NCI-H1436 (cell line): ENCODE data around the gene MDM1.

ENCODE experiments used
- DNase-seq: peaks from one replicate; lab custom pipeline; 2025; lab: John Stamatoyannopoulos, UW

The MDM1 gene

GRCh38 chr12:68356986-68357385 lies 24.8 kb upstream of the MDM1 start:
- no peak for DNase-seq

- DNase-seq, result peak; percentile 37
Observed at GRCh38 chr12:68356060-68356695, 24.0 kb upstream of the MDM1 start.

GRCh38 chr12:68354977-68355541 lies 22.9 kb upstream of the MDM1 start:
- no peak for DNase-seq

GRCh38 chr12:68352067-68352466 lies 19.9 kb upstream of the MDM1 start:
- DNase-seq, result no peak

- no peak for DNase-seq
Observed at GRCh38 chr12:68350753-68351152, 18.6 kb upstream of the MDM1 start.

- DNase-seq, result peak; percentile 99
Observed at GRCh38 chr12:68349921-68350606, 17.9 kb upstream of the MDM1 start.

GRCh38 chr12:68349220-68349621 lies 17.1 kb upstream of the MDM1 start:
- DNase-seq, result peak; percentile 74

GRCh38 chr12:68348419-68348818 lies 16.3 kb upstream of the MDM1 start:
- no peak for DNase-seq

GRCh38 chr12:68345763-68346162 lies 13.6 kb upstream of the MDM1 start:
- DNase-seq, result no peak

- no peak for DNase-seq
Observed at GRCh38 chr12:68344126-68344525, 12.0 kb upstream of the MDM1 start.

GRCh38 chr12:68342966-68343365 lies 10.8 kb upstream of the MDM1 start:
- DNase-seq, result peak; percentile 87

- no peak for DNase-seq
Observed at GRCh38 chr12:68341822-68342221, 9.7 kb upstream of the MDM1 start.

- DNase-seq, result no peak
Observed at GRCh38 chr12:68340404-68341270, 8.5 kb upstream of the MDM1 start.

- peak; percentile 42 for DNase-seq
Observed at GRCh38 chr12:68336889-68337303, 4.7 kb upstream of the MDM1 start.

GRCh38 chr12:68335462-68335861 lies 3.3 kb upstream of the MDM1 start:
- no peak for DNase-seq

GRCh38 chr12:68334132-68334531 lies 2.0 kb upstream of the MDM1 start:
- no peak for DNase-seq

GRCh38 chr12:68332728-68333630 lies 817 bp upstream of the MDM1 start:
- DNase-seq, result no peak

GRCh38 chr12:68331500-68331868 lies 678 bp downstream of the MDM1 start:
- no peak for DNase-seq

- peak; percentile 19 for DNase-seq
Observed at GRCh38 chr12:68327896-68328295, 4.3 kb downstream of the MDM1 start.

- no peak for DNase-seq
Observed at GRCh38 chr12:68326716-68327115, 5.4 kb downstream of the MDM1 start.

GRCh38 chr12:68325966-68326365 lies 6.2 kb downstream of the MDM1 start:
- DNase-seq, result no peak

GRCh38 chr12:68324531-68324930 lies 7.6 kb downstream of the MDM1 start:
- no peak for DNase-seq
